NCI-H2171 treated with DMSO at 0.1 percent for 48 hours (cell line): Measurements from ENCODE around the gene INPP5A.

Experiments used
- DNase-seq: peaks from one replicate; lab custom pipeline; 2025; lab: John Stamatoyannopoulos, UW

INPP5A gene

DNA sequence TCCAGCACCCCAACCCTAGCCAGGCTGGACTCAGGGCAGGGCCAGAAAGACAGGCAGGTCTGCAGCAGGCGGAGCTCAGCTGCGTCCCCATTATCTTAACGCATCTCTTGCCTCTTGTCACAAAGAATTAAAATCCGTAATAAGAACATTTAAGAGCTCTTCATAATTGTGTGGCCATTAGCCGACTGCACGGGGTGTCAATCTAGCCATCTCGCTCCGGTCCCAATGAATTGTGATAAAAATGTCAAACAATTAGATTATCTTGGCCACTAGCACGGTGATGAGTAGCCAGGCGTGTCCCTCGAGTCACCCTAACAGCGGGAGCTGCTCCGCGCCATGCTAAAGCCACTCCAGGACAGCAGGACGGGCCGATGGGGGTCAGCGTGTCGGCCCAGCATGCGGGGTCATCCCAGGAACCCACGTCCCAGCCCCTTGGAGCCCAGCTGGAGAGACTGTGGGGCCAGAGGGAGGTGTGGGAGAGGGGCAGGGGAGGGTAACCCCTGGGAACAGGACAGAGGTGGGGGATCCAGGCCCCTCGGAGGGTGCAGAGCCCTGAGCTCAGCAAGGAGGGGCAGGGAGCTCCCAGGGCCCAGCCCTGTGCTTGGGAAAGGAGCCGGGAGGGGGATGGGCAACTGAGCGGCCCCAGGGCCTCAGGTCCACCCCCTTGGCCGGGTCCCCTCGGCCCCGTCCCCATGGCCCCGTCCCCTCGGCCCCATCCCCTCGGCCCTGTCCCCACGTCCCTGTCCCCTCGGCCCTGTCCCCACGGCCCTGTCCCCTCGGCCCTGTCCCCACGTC is 266.0 kb downstream of the INPP5A start:
- no peak for DNase-seq

DNA sequence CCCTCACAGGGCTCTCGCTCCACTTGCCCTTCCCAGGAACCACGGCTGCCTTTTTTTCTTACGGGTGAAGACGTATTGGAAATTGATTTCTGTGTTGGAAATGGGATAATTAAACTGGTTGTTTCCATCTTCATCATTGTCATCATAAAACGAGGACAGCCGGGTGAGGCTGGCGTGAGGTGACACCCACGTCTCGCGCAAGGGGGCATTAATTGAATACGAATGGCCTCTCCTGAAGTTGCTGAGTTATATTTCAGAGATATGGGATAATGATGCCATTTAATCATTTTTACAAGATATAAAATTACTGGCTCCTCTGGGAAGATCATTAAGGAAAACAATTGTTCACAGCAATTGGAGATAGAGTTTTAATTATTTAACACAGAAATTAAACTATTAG is 266.7 kb downstream of the INPP5A start:
- no peak for DNase-seq

DNA sequence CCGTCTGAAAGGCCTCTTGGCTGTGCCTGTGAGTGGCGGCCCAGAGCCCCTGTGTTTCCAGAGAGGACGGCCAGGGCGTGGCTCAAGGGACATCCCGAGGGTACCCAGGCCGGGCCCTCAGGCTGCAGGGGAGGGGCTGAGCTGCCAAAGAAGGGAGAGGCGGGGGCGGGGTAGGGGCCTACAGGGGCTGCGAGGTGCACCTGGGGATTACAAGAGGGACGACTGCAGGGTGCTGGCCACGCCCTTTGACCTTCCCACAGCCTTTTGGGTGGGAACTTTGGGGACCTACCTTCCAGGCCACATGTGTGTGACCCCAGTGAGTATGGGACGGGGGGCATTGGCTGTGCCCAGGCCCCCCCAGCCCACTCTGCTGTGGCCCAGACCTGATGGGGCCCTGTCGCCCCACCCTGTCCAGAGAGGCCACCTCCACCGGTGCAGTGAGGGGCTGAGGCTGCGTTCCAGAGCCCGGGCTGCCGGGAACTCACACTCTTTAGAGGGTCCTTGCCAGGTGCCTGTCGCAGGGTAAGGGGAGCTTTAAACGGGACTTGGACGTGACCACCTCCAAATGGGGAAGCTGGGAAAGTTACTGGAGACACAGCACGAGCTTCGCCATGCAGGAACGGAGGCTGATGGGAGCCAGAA is 267.3 kb downstream of the INPP5A start:
- no peak for DNase-seq

DNA sequence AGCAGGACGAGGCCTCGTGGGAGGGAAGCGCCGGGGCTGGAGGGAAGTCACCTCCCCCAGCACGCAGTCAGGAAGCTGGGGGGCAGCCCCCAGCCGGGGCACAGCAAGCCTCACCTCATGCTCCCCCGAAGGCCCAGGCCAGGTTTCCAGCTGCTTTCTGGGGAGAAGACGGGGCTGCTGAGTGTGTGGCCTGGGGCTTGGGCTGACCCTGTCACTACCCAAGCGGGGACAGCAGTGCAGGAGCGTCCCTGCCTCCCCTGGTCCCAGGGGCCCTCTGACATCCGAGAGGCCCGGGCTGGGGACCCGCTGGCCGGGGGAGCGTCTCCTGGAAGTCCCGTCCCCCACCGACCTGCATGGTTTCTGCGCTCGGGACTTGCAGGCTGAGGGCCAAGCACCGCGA is 268.0 kb downstream of the INPP5A start:
- no peak for DNase-seq

DNA sequence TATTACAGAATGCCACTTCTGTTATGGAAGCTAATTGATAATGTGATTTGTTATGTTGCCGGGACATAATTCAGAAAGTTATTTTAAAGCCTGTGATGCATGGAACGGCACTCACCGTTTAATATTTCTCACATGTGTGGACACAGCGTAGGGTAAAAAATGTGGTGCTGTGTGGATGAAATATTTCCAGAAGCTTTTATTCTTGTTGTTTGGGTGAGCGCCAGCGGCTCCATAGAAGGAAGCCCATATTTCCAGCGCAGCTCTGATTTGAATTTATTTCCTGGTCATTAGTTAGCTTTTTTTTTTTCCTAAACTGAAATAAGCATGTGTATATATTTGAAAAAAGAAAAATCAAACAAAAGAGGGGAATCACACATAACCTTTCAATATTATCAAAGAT is 268.5 kb downstream of the INPP5A start:
- DNase-seq = no peak

DNA sequence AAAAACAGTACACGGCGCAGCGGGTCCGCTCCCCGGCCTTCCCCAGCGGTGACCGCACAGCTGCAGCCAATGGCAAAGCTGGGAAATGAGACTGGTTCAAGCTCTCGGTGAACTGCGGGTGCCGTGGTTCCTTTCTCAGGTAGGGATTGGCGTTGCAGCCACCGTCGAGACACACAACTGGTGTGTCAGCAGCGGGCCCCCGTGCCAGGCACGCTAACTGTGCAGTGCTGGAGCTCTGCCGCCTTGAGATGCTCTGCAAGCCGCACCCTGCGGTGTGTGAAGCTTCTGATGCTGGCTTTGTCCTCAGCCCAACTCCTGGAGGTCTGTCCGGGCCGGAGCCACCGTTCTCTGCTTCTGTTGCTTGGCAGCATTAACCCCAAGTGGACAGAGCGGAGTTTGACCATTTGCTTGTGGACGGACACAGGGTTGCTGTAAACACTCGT is 269.0 kb downstream of the INPP5A start:
- DNase-seq = no peak

DNA sequence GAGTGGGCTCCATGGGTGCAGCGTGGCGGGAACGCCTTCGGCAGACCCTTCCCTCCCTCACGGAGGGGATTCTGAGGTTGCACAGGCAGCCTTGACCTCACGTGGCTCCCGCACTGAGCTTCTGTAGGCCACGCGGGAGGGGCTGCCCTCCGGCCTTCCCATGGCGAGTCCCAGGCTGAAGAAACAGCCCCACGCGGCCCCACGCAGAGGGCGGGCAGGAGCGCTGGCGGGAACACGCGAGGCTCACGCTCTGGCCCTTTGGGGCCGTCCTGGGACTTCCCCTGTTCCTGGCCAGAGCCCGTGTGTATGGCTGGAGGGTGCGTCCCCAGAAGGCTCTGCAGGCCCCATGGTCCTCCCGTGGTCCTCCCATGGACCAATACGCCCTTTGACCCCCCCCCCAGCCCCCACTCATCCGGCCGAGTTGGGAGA is 270.0 kb downstream of the INPP5A start:
- no peak for DNase-seq

DNA sequence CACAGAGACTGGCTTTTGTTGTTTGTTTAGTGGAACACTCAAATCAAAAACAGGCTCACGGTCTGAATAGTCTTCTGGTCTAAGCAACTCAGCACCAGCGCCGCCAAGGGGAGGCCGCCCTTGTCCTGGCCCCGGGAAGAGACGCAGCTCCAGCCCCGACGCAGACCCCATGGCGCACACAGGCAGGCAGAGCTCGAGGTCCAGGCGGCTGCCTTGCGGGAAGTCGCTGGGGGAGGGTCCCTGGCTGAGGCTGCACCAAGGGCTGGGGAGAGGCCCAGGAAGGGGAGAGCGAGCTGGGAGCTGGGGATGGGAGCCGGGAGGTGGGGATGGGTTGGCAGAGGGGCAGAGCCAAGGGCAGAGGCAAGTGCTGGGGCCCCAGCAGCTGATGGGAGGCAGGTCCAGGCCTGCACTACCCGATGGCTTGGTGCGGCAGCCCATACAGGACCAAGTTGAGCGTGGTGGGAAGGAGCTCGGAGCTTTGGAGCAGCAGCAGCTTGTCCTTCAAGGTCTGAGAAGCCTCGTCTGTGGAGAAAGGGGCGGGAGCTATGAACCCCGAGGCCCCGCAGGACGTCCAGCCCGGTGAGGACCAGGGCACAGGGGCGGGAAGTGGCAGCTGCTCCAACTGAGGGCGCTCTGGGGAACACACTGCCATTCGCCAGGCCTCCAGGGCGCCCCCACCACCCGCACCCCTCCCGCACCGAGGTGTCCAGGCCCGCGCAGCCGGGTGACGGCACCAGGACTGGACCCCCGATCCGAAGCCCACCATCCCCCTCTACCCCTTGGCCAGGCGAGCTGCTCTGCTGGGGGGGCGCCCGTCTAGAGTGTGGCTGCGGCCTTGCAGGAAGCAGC is 271.0 kb downstream of the INPP5A start:
- no peak for DNase-seq

DNA sequence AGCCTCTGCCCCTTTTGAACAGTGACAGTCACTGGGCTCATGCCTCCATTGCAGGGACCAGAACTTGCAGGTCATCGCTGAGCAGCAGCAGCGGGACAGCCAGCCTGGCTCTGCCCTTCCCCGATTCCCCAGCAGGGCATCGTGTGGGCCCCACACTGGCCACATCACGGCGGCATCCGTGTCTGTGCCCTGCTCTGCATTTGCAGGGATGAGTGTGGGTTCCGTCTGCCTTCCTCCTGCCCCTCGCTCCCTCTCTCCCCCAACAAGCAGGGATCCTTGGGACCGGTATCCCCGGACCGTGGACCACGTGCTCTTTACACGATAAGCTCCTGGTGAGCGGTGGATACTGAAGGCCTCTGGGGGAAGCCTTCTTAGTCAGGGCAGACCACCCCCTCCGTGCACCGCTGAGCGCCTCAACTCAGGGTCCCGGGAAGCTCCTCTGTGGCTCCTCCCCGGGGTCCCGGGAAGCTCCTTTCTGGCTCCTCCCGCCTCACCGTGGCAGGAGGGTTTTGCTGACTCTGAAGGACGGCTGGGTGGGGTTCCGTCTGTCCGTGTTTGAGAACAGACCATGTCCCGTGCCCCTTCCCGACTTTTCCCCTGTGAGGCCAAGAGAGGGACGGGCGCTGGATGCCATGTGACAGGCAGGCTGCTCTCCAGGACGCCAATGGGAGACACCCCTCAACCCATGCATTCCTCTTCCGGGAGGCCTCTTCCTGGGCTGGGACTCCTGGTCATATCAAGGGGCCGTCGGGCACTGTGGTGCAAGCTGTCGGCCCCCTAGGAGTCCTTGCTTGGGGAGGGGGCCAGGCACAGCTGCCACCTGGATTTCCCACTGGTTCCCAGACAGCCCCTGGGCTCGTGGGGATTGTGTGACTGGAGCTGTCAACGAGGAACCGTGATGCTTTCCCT is 271.9 kb downstream of the INPP5A start:
- DNase-seq = no peak

DNA sequence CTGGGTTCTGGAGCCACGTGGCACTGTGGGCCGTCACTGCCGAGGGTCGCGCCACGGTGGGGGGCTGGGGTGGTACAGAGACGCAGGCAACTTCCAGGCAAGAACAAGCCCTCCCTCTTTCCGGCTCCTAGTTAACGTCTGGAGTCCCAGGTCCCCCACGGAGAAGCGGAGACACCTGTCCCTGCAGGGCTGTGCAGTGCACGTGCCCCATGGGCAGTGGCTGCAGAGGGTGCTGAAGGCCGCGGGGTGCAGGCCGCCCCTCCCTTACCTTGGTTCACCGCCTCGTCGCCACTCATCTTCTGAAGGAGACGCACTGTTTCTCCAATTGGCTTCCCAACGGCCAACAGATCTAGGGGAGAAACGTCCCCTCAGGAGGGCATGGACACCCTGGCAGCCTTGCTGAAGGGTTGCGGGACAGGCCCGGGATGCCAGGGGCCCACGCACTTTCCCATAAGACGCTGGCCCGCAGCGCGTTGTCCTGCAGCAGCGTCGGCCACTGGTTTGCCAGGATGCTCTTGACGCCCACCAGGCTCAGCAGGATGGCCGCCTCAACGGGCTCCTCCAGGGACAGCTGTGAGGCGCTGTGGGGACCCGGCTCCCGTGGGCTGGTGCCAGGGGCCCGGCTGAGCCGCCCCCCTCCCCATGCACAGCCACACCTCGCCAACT is 272.7 kb downstream of the INPP5A start:
- DNase-seq = no peak

DNA sequence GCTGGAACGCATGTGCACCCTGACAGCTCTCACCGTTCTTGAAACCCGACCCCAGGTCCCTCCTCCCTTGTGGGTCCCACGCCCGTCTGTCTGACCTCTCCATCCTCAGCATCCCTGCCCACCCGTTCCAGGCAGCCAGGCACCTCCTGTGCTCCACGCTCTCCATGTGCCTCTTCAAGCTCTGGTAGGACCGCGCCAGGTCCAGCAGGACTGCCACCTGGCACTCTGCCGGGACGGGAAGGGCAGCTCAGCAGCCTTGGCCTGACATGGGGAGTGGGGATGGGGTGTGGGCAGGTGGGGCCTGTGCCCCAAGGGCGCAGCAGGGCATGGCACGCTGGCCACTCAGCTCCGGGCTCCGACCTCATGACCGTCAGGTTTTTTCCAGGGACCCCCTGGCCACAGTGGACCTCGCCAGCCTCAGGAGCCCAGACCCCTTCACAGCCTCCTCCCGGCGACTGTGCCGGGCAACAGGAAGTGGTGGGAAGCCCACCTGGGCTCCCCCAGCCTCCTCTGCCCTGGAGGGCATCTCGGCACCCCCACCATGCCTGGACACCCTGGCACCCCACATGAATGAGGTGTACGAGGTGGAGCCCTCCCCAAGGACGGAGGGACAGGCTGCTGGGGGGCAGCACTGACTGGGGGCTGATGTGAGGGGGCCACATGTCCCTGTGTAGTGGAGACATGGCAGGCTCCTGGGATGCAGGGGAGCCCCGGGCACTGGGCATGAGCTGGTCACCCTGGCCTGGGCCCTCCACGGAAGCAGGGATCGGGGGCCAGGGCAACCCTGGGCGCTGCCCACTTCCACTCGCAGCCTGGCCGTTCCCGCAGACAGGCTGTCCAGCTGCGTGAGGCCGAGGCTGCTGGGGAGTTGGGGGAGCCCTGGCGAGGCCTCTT is 273.5 kb downstream of the INPP5A start:
- no peak for DNase-seq

DNA sequence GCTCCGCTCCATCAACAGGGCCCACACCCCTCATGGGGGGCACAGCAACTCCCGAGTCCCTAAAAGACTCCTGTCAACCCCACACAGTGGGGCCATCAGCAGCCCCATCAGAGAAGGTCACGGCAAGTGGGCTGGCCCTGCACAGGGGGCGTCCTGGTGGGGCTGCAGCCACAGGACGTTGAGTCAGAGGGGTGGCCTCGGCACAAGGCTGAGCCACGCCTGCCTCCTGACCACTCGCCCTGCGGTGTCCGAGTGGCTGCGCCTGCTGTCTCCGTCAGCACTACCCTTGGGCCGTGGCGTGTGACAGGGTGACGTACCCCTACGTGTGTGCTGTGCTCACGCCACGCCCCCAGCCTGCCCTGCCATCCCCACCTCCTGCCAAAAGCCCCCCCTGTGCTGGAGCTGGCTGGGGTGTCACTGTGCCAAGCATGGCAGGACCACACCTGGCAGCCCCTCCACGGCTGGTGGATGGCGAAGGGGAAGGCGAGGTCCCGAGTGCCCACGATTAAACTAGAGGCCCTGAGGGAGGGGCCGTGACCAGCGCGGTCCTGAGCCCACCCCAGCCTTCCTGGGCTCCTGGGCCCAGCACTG is 274.4 kb downstream of the INPP5A start:
- DNase-seq = no peak

DNA sequence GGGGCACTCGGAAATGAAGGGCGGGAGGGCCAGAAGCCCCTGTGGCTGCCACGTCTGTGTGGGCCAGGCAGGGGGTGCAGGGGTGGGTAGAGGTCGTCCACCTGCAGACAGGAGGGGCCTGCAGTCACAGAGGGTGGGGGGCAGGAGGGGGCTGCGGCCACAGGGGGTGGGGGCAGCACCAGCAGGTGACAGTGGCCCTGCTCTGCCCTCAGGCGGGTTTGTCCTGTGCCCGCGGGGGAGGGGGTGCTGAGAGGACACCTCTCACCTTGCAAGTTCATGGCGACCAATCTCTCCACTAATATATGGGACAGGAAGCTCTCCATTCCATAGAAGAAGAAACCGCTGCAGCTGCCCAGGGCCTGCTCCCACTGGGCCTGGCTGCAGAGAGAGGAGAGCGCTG is 274.9 kb downstream of the INPP5A start:
- no peak for DNase-seq

DNA sequence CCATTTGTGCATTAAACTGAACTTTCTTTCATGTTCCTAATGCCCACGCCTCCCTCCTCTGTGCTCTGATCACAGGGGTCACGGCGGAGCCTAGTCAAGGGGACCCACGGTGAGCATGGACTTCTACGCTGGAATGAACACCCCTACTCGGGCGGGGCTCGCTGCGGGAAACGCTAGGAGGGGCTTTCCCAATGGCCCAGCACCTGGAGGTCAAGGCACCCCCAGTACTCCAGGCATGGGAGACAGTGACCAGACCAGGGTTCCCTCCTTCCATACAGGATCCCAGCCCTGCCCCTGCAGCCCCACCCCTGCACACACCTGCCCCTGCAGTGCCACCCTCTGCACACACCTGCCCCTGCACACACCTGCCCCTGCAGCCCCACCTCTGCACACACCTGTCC is 275.4 kb downstream of the INPP5A start:
- DNase-seq = no peak

DNA sequence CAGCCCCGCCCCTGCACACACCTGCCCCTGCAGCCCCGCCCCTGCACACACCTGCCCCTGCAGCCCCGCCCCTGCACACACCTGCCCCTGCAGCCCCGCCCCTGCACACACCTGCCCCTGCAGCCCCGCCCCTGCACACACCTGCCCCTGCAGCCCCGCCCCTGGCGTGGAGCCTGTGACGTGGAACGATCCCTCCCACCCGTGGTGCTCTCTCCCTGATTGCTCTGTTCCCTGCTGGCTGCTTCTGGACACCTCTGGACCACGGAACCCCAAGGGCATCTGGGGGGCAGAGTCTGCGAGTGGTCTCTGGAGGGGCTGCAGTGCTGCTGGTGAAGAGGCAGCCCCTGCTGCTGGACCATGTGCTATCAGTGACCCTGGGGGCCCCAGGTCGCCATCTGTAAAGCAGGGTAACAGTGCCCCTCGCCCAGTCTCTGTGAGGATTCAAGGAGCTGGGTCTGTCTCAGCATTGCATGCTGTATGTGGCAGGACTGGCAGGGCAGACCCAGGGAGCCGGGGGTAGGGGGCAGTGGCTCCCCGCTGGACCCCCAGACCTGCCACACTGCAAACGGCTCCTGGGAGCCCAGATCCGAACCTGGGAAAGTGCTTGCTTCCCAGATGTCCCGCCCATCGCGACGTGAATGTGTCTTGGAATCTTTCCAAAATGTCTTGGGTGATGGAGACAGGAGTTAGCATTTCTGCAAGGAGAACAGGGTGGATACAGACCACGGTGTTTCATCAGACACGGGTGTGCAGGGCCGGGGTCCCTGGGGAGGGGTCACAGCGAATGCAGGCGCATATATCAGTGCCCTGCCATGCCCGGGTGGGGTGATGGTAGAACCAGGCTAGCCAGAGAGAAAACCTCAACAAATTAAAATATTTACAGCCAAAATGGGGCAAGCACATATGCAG is 276.2 kb downstream of the INPP5A start:
- no peak for DNase-seq

DNA sequence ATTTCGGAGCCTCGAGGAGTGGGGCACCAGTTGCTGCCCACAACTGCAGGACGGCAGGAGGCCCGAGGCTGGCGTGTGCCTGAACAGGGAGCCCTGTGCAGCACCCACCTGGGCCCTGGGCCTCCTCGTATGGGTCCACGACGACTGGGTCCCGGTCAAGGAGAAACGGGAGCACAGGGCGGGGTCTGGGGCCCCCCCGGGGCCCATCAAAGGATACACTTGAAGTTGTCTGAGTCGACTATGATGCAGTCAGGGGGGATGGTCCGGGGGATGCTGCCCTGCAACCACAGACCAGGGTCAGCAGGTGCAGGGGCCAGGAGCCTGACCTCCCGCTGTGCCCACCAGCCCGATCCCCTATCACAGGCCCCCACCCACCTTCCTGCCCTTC is 276.9 kb downstream of the INPP5A start:
- no peak for DNase-seq

DNA sequence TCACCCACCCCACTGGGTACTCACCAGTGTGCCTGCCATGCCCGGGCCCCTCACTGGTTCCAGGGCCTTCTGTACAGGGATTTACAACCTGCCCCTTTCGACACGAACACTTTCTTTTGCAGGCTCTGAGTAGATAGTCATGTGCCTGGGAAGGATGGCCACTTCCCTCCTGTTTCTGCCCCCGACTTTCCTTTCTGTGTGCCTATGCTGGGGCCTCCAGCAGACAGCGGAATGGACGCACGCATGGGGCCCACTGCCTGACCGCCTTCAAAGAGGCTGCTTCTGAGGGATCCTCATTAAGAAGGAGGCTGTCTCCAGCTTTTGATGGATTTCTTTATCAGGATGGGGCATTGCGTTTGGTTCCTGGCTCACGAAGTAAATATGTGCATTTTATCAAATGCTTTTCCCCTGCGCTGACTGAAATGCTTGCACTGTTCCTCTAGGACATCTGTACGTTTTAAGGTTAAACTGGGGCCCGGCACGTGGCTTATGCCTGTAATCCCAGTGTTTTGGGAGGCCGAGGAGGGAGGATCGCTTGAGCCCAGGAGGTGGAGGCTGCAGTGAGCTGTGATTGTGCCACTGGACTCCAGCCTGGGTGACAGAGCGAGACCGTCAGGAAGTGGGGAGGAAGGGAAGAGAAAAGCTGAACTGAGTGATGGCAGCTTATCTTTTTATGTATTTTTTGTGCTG is 277.7 kb downstream of the INPP5A start:
- DNase-seq = no peak

DNA sequence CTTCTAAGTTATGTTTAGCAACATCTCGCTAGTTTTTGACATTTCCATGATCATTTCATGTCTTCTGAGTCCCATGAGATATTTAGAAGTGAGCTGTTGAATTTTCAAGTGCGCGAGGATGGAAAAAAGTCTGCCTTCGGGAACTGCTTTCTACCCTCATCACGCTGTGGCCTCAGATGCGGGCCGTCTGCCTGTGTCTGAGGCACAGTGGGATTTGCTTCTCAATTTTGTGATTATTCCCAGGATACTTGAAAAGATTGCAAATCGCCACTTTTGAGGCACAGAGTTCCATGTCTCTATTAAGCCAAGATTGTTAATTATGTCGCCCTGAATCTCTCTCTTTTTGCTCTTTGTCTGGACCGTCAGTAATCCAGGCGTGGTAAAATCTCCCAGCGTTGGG is 279.1 kb downstream of the INPP5A start:
- DNase-seq = no peak
